Colon (tissue), 2 donors: Measurements from ENCODE around the gene GDF15.
"Not testable (repeated sequence)": the region's sequence is repeated elsewhere in the genome, so short reads cannot be mapped to it uniquely, and the experiment has no call there.

Source experiments
- FAIRE-seq: peaks from 2 replicates; lab custom pipeline; 2012; peaks lifted over from hg19 to GRCh38; lab: Jason Lieb, UNC
- donor health status: control.
- donor health status: control.

Gene GDF15

DNA sequence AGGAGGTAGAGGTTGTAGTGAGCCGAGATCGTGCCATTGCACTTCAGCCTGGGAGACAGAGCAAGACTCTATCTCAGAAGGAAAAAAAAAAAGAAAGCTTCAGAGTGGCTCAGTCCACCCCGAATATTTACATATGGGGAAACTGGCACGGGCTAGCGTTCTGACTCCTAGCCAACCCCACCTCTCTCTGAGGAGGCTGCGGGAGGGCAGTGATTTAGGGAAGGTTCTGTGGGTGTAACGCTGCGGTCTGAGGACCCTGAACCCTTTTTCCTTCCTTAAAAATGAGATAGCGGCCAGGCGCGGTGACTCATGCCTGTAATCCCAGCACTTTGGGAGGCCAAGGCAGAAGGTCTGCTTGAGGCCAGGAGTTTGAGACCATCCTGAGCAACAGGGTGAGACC is 6.5 kb downstream of the GDF15 start:
- FAIRE-seq: no peak

DNA sequence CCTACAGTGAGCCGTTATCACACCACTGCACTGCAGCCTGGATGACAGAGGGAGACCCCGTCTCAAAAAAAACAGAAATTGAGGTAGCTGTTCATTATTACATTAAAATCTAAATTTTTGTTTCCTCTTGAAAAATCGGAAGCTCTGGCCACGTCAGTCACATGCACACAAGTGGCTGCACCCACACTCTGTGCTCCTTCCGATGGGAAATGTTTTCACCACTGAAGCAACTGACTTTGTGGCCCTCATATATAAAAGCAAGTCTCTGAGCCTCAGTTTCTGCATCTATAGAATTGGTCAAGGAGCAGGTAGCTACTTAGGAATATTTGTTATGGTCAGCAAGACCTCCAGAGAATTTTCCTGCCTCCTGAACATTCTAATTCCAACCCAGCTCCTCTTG is 7.0 kb downstream of the GDF15 start:
- no peak for FAIRE-seq

GRCh38 chr19:18393836-18394235 is 7.9 kb downstream of the GDF15 start:
- FAIRE-seq: no peak

GRCh38 chr19:18396471-18397241 is 10.7 kb downstream of the GDF15 start:
- no peak for FAIRE-seq

- FAIRE-seq: no peak
Measured at GRCh38 chr19:18397242-18398202, 11.6 kb downstream of the GDF15 start, which contains the start of gene LRRC25. Gene LRRC25 (minus strand): TSS chr19:18397622. CDS start chr19:18396963, 659 bp downstream.

GRCh38 chr19:18399008-18399407 is 13.1 kb downstream of the GDF15 start:
- FAIRE-seq: no peak

GRCh38 chr19:18401580-18402112 is 15.7 kb downstream of the GDF15 start:
- FAIRE-seq: no peak

DNA sequence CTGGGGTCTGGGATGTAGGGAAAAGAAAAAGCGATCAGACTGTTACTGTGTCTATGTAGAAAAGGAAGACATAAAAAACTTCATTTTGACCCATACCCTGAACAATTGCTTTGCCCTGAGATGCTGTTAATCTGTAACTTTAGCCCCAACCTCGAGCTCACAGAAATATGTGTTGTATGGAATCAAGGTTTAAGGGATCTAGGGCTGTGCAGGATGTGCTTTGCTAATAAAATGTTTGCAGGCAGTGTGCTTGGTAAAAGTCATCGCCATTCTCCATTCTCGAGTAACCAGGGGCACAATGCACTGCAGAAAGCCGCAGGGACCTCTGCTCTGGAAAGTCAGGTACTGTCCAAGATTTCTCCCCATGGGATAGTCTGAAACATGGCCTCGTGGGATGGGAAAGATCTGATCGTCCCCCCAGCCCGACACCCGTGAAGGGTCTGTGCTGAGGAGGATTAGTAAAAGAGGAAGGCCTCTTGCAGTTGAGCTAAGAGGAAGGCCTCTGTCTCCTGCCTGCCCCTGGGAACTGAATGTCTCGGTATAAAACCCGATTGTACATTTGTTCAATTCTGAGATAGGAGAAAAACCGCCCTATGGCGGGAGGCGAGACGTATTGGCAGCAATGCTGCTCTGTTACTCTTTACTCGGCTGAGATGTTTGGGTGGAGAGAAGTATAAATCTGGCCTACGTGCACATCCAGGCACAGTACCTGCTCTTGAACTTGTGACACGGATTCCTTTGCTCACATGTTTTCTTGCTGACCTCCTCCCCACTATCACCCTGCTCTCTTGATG is 16.7 kb downstream of the GDF15 start:
- not testable (repeated sequence) for FAIRE-seq

- not testable (repeated sequence) for FAIRE-seq
Measured at GRCh38 chr19:18405754-18406153, 19.8 kb downstream of the GDF15 start.

- FAIRE-seq: no peak
Measured at GRCh38 chr19:18406749-18407148, 20.8 kb downstream of the GDF15 start.

- FAIRE-seq: no peak
Measured at GRCh38 chr19:18408053-18408476, 22.1 kb downstream of the GDF15 start.

DNA sequence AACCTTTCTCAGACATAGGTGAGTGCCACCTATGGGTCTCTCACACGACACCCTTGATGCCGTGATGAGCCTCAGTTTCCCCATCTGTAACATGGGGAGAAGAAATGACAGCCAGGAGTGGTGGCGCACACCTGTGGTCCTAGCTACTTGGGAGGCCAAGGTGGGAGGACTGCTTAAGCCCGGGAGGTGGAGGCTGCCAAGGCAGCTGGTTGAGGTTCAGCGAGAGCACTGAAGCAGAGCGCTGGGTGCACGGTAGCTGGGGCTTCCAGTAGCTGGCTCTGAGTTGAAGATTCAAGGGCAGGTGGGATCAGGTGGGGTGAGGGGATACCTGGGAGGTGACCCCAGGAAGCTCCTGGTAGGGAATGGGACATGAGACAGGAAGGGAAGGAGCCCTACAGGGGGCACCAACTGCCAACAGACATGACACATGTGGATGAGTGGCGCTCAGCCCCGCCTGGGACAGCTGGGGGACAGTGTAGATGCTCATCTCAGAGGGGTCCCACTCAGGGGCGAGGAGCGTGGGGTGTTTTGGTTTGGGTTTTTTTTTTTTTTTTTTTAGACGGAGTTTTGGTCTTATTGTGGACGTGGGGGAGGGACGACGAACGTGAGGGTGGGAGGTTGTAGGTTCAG is 26.8 kb downstream of the GDF15 start:
- no peak for FAIRE-seq

DNA sequence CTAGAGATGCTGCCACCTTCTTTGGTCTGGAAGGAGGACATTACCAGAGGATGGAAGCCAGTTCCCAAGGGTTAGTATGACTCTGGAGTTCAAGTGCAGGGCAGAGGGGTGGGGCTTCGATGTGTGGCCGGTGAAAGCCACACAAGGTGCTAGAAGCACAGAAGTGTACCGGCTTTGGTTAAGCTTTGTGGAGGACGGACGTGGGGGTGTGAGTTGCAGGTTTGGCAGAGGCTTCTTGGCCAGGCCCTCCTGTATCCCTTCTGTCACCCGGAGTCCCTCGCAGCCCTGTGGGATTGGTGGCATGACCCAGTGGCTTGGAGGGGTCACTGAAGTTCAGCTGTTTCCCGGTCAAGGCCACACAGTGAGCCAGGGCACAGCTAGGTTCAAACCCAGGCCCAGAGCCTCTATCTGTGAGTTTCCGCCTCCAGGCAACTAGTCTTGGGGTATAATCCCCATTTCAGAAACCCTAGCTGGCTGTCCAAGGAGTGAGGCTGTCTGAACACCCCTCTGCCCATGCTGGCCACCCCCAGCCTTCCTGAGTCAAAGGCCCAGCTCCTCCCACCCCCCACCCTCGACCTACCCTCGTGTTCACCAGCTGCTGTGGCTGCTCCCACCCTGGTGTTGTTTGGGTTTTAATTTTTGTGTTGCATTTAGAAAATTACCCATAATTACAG is 28.7 kb downstream of the GDF15 start:
- no peak for FAIRE-seq

GRCh38 chr19:18415178-18415867 is 29.4 kb downstream of the GDF15 start:
- no peak for FAIRE-seq

DNA sequence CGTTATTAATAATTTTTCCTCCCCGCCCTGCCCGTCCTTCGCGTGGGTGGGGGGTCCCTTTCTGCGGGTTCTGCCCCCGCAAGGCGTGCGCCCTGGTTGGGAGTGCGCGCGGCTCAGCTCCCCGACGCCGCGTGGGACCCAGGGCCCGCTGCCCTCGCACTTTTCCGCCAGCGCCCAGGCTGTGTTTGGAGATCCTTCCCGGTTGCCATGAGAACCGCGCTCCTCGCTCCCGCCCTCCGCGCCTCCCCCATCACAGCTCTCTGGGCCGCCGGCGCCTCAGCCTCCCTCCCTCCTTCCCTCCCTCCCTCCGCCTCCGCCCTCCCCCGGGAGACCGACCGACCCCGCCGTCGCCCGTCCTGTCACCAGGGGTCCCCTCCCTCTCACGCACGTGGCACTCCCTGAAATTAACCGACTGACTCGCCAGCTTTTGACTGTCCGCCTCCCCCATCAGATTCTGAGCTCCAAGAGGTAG is 30.9 kb downstream of the GDF15 start:
- FAIRE-seq: no peak

DNA sequence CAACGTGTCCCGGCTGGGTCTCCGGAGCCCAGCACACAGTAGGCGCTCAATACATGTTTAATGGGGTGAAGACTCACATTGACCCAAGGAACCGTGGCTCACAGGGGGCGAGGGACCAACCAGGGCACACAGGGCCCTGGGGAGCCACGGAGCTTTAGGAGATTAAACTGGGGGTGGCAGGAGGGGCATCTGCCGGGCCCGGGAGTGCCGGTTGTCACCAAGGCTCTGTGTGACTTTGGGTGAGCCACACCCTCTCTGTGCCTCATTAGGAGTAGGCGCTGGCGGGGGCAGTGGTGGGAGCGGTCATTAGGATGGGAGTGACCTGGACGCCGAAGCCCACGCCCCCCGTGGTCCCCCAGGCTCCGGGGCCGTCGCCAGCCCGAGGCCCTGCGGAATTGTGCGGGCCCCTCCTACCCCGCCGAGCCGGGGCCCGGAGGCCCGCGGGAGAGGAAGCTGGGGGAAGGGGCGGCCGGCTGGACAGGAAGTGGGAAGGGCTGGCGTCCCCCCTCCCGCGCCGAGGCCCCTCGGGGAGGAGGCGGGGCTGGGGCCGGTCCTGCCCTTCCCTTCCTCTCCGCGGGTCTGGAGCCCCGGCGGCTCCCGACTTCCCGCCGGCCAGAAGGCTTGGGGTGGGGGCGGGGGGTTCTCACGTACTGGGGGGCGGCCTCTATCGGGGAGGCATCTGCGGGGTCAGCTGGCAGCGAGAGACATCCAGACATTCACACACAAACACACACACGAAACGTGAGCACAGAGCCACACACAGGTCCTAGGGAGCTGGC is 31.5 kb downstream of the GDF15 start:
- FAIRE-seq: no peak

GRCh38 chr19:18418029-18418482 is 32.1 kb downstream of the GDF15 start:
- no peak for FAIRE-seq

DNA sequence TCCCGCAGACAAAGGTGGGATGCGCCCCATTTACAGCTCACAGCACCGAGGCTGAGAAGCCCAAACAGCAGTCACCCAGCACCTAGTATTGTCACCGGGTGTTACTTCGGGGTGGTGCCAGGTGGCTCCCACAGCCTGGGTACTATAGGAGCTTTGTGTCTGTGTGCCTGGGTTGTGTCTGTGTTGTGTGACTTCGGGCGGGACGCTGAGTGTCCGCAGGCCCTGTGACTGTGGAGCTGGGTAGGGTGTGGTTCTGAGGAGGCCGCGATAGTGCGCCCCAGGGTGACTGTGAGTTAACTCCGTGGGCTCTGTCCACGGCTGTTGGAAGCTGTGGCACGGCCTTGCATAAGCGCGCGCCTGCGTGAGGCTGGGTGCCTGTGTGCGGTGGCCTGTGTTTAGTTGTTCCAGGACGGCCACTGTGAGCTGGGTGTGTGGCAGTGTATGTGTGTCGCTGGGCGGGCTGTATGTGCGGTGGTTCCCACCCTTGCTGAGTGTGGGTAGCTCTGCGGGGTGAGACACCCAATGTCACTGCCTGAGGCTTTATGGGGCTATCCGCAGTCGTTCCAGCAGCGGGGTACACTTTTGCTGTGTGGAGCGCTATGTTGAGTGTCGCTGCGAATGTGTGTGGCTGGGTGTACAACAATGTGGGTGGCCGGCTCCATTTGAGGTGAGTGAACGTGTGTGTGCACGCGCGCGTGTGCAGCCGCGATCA is 32.7 kb downstream of the GDF15 start:
- no peak for FAIRE-seq
